GM21529 (cell line): ENCODE data around the gene PRMT3.
"Not testable (repeated sequence)": the region's sequence is repeated elsewhere in the genome, so short reads cannot be mapped to it uniquely, and the experiment has no call there.

Experiments used
- ATAC-seq: cut with Tn5 transposase; IDR thresholded peaks from one replicate; pipeline ENCODE4 v1.9.1; 2021; ENCODE audit not compliant: unreplicated experiment

PRMT3 gene

GRCh38 chr11:20387261-20388095, at the start of gene PRMT3:
Gene PRMT3, plus strand, starts transcription at chr11:20387716. Its CDS starts 31 bp downstream, at chr11:20387747.
- peak; percentile 75 for ATAC-seq

GRCh38 chr11:20342347-20343141, 45.0 kb upstream of the PRMT3 start:
- ATAC-seq, result no peak

GRCh38 chr11:20351136-20351535, 36.4 kb upstream of the PRMT3 start:
- no peak for ATAC-seq

- no peak for ATAC-seq
Measured at GRCh38 chr11:20351751-20352262, 35.7 kb upstream of the PRMT3 start.

- peak; percentile 62 for ATAC-seq
Measured at GRCh38 chr11:20353829-20354434, 33.6 kb upstream of the PRMT3 start.

- ATAC-seq, result peak; percentile 86
Measured at GRCh38 chr11:20355221-20356219, 32.0 kb upstream of the PRMT3 start.

- no peak for ATAC-seq
Measured at GRCh38 chr11:20357150-20357549, 30.4 kb upstream of the PRMT3 start.

- ATAC-seq, result no peak
Measured at GRCh38 chr11:20360650-20361049, 26.9 kb upstream of the PRMT3 start.

- ATAC-seq, result no peak
Measured at GRCh38 chr11:20362481-20362880, 25.0 kb upstream of the PRMT3 start.

- ATAC-seq, result no peak
Measured at GRCh38 chr11:20363149-20363499, 24.4 kb upstream of the PRMT3 start.

- peak; percentile 94 for ATAC-seq
Measured at GRCh38 chr11:20363500-20364340, 23.8 kb upstream of the PRMT3 start, which contains the start of gene HTATIP2. Gene HTATIP2, plus strand, starts transcription at chr11:20363714. Its CDS starts 524 bp downstream, at chr11:20364238.

GRCh38 chr11:20364341-20364792, 23.1 kb upstream of the PRMT3 start:
- peak; percentile 16 for ATAC-seq

GRCh38 chr11:20365465-20365864, 22.1 kb upstream of the PRMT3 start:
- not testable (repeated sequence) for ATAC-seq

- no peak for ATAC-seq
Measured at GRCh38 chr11:20367313-20367948, 20.1 kb upstream of the PRMT3 start.

GRCh38 chr11:20368438-20368837, 19.1 kb upstream of the PRMT3 start:
- no peak for ATAC-seq

GRCh38 chr11:20369826-20370225, 17.7 kb upstream of the PRMT3 start:
- ATAC-seq, result no peak

- no peak for ATAC-seq
Measured at GRCh38 chr11:20372081-20372626, 15.4 kb upstream of the PRMT3 start.

- ATAC-seq, result no peak
Measured at GRCh38 chr11:20373147-20373546, 14.4 kb upstream of the PRMT3 start.
